Limb (tissue), 2 donors: ENCODE data around the gene SRP19.
"Not testable (repeated sequence)": the region's sequence is repeated elsewhere in the genome, so short reads cannot be mapped to it uniquely, and the experiment has no call there.

Source experiments
- DNase-seq, 2 donors: peaks; one replicate each; pipeline ENCODE4 v3.0.0-alpha.2; 2016; ENCODE audit errors: extremely low spot score in 2 of 2

SRP19 gene

DNA sequence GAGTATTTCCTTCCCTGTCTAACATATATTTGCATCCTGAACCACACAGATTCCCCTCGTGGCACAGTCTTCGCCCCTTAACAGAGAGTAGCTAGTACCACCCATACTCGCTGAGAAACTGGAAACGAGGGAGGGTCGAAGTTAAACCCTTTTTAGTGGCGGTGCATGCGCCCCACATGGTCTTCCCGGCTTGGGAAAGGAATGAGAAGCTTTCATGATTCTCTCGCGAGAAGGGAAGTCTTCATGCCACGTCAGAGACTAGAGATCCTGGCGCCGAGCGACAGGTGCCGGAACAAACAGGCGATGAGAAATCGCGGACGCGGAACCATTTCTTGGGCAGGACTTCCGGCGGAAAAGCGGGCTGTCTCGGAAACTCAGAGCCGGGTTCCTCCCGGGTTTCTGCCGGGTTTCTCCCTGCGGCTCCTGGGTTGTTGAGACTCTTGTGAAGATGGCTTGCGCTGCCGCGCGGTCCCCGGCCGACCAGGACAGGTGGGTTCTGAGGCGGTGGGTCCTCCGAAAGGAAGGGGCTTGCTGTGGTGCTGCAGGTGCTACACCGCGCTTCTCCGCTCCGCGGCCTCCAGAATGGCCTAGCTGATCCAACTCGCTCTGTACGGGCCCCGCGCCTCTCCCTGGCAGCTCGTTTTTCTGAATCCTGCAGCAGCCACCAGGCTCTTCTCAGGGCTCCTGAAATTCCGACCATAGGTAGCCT, at the start of gene SRP19:
TSS of gene SRP19 (plus strand) at position 359 of the 709 bp plus-strand sequence. CDS start at position 449, 90 bp downstream.
- peak; percentile 94 to 98 for DNase-seq

GRCh38 chr5:112812549-112812948, 48.5 kb upstream of the SRP19 start:
- DNase-seq: no peak

DNA sequence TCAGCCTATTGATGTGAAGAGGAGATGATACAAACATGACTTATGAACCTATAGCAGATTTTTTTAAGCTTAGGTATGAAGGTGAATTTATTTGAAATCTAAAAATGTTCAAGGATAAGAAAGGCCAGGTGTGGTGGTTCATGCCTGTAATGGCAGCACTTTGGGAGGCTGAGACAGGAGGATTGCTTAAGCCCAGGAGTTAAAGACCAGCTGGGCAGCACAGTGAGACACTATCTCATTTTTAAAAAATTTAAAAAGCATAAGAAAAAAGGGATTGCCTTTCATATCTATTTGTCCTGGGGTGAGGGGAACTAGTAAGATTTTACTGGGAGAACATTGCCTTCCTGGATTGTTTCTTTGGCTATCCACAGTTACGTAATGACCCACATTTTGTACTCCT, 40.8 kb upstream of the SRP19 start:
- DNase-seq: no peak

DNA sequence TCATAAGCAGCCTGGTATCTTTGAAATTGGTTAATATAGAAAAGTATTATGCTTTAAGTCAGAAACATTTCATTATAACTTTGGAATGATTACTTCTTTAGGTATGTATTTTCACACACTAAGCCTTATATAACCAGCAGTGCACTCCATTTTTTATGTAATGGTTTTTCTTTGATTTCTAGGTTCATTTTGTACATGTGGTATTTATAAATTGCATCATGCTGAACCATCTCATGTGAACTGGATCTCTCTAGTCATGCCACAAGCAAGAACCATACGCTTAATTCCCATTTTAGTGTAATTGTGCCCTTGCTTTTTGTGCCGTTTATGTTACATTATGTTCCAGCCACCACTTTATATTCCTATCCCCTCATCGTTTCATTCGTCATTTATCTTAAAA, 38.6 kb upstream of the SRP19 start:
- DNase-seq: no peak

- DNase-seq: no peak
Observed at GRCh38 chr5:112823181-112823580, 37.9 kb upstream of the SRP19 start.

DNA sequence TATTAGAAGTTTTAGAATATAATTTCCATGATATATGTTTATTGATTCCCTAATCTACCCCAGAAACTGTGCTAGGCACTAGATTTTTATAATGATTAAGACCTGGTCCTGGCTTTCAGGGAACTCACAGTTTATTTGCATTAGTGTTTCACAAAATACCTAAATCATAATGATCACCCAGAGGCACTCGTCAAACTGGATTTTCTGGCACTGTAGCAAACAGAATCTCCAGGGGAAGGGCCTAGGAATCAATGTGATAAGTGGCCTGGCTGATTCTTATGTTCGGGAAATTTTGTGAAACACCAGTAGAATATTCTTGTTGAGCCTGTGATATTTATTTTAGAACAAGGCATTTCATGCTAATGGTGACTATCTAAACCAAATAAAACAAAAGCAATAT, 37.4 kb upstream of the SRP19 start:
- no peak for DNase-seq

GRCh38 chr5:112824197-112824596, 36.9 kb upstream of the SRP19 start:
- no peak for DNase-seq

DNA sequence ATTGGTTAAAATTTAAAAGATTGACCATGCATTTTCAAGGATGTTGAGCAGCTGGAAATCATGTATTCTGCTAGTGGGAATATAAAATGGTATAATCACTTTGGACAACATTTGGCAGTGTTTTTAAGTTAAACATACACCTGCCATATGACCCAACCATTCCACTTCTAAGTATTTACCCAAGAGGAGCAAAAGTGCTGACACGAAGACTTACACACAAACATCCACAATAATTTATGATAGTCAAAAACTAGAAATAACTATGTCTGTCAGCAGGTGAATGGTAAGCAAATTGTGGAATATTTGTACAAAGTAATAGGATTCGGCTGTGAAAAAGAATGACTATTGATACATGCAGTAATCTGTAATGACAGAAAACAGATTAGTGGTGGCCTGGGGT, 30.7 kb upstream of the SRP19 start:
- DNase-seq: no peak

DNA sequence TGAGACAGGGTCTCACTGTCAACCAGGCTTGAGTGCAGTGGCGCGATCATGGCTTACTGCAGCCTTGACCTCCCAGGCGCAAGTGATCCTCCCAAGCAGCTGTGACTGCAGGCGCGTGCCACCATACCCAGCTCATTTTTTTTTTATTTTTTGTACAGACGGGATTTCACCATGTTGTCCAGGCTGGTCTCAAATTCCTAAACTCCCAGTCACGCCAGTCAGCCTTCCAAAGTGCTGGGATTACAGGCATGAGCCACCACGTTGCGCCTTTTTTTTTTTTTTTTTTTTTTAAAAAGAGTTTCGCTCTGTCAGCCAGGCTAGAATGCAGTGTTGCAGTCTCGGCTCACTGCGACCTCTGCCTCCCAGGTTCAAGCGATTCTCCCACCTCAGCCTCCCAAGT, 27.1 kb upstream of the SRP19 start:
- no peak for DNase-seq

DNA sequence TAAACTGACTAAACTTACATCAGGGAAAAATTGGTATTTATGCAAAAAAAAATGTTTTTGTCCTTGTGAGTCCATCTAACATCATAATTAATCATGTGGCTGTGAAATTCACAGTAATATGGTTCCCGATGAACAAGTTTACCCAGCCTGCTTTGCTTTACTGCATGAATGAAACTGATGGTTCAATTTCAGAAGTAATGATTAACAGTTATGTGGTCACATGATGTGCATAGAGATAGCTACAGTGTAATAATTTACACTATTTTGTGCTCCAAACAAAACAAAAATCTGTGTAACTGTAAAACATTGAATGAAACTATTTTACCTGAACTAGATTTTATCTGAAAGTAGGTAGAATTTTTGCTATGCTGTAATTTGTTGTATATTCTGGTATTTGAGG, 16.6 kb upstream of the SRP19 start:
- no peak for DNase-seq

DNA sequence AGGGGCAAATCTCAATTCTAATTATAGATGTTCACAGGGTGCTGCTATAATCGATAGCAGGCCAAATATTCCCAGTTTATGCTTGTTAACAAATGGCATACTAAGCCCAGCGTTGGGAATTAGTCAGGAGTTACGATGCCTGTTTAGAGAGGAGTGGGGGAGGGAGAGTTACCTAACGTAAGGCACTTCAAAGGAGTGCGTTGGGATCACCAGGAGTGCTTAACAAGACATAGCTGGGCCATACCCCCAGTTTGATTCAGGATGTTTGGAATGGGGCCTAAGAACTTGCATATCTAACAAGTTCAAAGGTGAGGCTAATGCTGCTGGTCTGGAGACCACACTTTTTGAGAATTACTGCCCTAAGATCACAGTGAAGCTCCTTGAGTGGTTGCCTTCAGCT, 14.5 kb upstream of the SRP19 start:
- DNase-seq: no peak

GRCh38 chr5:112847306-112847705, 13.8 kb upstream of the SRP19 start:
- no peak for DNase-seq

DNA sequence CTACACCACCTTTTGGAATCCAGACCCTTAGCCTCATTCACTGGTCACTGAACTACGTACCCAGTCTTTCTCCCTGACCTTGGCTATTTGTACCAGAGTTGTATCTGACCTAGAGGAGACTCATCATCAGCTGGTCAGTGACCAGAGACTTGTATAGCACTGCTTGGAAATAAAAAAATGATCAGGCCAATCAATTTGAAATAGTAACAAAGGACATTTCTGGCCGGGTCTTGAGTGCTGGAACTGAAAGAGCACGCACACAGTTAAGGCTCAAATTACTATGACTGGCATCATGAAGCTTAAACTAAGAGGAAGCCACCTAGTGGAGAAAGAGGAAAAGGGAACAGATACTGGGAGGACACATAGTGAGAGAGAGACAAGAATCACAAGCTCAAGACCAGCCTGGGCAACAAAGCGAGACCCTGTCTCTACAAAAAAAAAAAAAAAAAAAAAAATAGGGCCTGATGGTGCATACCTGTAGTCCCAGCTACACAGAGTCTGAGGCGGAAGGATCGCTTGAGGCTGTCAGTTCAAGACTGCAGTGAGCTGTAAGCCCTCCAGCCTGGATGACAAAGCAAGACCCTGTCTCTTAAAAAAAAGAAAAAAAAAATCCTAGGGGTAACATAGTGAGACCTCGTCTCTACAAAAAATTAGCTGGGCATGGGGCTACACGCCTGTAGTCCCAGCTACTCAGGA, 12.8 kb upstream of the SRP19 start:
- DNase-seq: peak in 1 of 2 donors; percentile 68

- DNase-seq: no peak
Observed at GRCh38 chr5:112849912-112850311, 11.2 kb upstream of the SRP19 start.

GRCh38 chr5:112854651-112855050, 6.4 kb upstream of the SRP19 start:
- DNase-seq: no peak

- no peak for DNase-seq
Observed at GRCh38 chr5:112857866-112858265, 3.2 kb upstream of the SRP19 start.

DNA sequence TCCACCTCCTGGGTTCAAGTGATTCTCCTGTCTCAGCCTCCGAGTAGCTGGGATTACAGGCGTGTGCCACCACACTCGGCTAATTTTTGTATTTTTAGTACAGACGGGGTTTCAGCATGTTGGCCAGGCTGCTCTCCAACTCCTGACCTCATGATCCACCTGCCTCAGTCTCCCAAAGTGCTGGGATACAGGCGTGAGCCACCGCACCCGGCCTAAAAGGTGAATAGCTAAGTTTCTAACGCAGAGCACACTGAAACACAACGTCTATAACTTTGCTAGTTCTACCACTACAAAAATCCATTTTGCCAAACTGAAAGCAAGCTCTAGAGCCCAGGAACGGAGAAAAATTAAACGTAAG, 537 bp upstream of the SRP19 start:
- not testable (repeated sequence) for DNase-seq

- no peak for DNase-seq
Observed at GRCh38 chr5:112861638-112861985, 525 bp downstream of the SRP19 start.

GRCh38 chr5:112862085-112862484, 998 bp downstream of the SRP19 start:
- DNase-seq: no peak

DNA sequence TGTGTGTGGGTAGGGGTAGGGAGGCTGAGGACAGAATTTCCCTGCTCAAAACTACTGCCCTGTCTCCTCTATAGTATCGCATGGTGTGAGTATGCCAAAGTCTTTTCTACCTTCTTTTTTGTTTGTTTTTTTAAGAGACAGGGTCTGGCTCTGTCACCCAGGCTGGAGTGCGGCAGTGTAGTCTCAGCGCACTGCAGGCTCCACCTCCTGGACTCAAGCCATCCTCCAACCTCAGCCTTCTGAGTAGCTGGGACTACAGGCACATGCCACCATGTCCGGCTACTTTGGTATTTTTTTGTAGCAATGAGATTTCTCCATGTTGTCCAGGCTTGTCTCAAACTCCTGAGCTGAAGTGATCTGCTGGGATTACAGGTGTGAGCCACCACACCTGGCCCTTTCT, 2.5 kb downstream of the SRP19 start:
- no peak for DNase-seq

DNA sequence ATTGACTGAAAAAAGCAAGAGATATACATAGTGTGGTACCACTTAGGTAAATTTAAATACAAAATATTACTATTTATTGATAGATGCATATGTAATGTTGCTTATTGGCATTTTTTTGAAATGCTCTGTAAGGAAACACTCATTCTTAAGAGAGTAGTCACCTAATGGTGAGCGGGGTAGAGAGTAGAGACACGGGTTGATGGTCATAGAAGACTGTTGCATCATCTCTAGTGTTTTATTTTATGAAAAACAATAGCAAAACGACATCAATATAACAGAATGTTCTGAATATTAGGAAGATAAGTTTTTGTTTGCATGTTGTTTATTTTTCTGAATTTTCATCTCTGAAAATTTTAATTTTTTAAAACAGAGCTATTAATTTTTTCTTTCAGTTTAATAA, 4.0 kb downstream of the SRP19 start:
- DNase-seq: no peak

- no peak for DNase-seq
Observed at GRCh38 chr5:112866739-112867138, 5.7 kb downstream of the SRP19 start.

- no peak for DNase-seq
Observed at GRCh38 chr5:112867411-112867810, 6.3 kb downstream of the SRP19 start.
